Loucy (cell line): ENCODE data around the gene NDE1.
"Not testable (repeated sequence)": the region's sequence is repeated elsewhere in the genome, so short reads cannot be mapped to it uniquely, and the experiment has no call there.

Experiments
- H2AFZ ChIP-seq: fragments of 200-600 bp; sonication (generic); 2 replicates; pipeline ENCODE4 v1.6.0; 2016; ENCODE audit warnings: antibody characterized with exemption, mild to moderate bottlenecking, low read length, moderate library complexity
- H3F3A ChIP-seq: fragments of 200-600 bp; 2 replicates; pipeline ENCODE4 v1.6.0; 2016; ENCODE audit warnings: antibody characterized with exemption, low read depth, mild to moderate bottlenecking
- H3K27me3 ChIP-seq: fragments of 200-600 bp; sonication (generic); 2 replicates; pipeline ENCODE4 v1.6.1; 2014; ENCODE audit warnings: low read length, mild to moderate bottlenecking; ENCODE audit not compliant: insufficient read depth, poor library complexity, severe bottlenecking
- H3K36me3 ChIP-seq: fragments of 200-600 bp; sonication (generic); 2 replicates; pipeline ENCODE4 v1.6.1; 2016; ENCODE audit warnings: low read length; ENCODE audit not compliant: insufficient read depth
- H3K4me1 ChIP-seq: fragments of 200-600 bp; sonication (generic); 2 replicates; pipeline ENCODE4 v1.5.1; 2014; ENCODE audit warnings: low read length, mild to moderate bottlenecking; ENCODE audit not compliant: insufficient read depth, poor library complexity, severe bottlenecking
- H3K4me2 ChIP-seq: fragments of 200-600 bp; sonication (generic); 2 replicates; pipeline ENCODE4 v1.6.0; 2014; ENCODE audit warnings: antibody characterized with exemption, low read length, low read depth, mild to moderate bottlenecking; ENCODE audit not compliant: poor library complexity, severe bottlenecking
- H3K4me3 ChIP-seq: fragments of 200-600 bp; sonication (generic); 2 replicates; pipeline ENCODE4 v1.5.1; 2014; ENCODE audit warnings: low read length, mild to moderate bottlenecking, mixed read lengths; ENCODE audit not compliant: poor library complexity, severe bottlenecking
- H3K79me2 ChIP-seq: fragments of 200-600 bp; sonication (generic); 2 replicates; pipeline ENCODE4 v1.6.1; 2014; ENCODE audit warnings: low read length; ENCODE audit not compliant: insufficient read depth
- H3K9ac ChIP-seq: fragments of 200-600 bp; sonication (generic); 2 replicates; pipeline ENCODE4 v1.6.0; 2014; ENCODE audit warnings: mild to moderate bottlenecking, low read depth, low read length, moderate library complexity; ENCODE audit not compliant: poor library complexity, severe bottlenecking
- H3K9me2 ChIP-seq: fragments of 200-600 bp; sonication (generic); replicated peaks from 2 replicates; pipeline ENCODE4 v1.6.1; 2016; ENCODE audit warnings: low read depth, low read length, mixed read lengths
- H3K9me3 ChIP-seq: fragments of 200-600 bp; sonication (generic); 2 replicates; pipeline ENCODE4 v1.6.1; 2014; ENCODE audit warnings: mild to moderate bottlenecking, antibody characterized with exemption, low read length, low read depth; ENCODE audit not compliant: insufficient read depth
- H4K20me1 ChIP-seq: fragments of 200-600 bp; sonication (generic); 2 replicates; pipeline ENCODE4 v1.6.0; 2014; ENCODE audit warnings: antibody characterized with exemption, low read length, mild to moderate bottlenecking; ENCODE audit not compliant: insufficient read depth, poor library complexity, severe bottlenecking
- EZH2phosphoT487 ChIP-seq: fragments of 200-600 bp; IDR thresholded peaks from 2 replicates; pipeline ENCODE4 v1.6.1; 2018; ENCODE audit warnings: antibody characterized with exemption, mild to moderate bottlenecking, moderate library complexity, borderline replicate concordance
- TF ChIP-seq, protein P1 (sequence below): fragments of 200-600 bp; sonication (generic); conservative IDR thresholded peaks from 2 replicates; pipeline ENCODE4 v1.5.1; 2014; ENCODE audit warnings: mild to moderate bottlenecking, antibody characterized with exemption, low read length

NDE1 gene

GRCh38 chr16:15671530-15672117, 21.6 kb downstream of the NDE1 start:
- H3K9me3 ChIP-seq = no peaks in the 10 kb centered on the region
- H3K27me3 ChIP-seq = no peaks in the 10 kb centered on the region
- TF ChIP-seq, protein P1, sequence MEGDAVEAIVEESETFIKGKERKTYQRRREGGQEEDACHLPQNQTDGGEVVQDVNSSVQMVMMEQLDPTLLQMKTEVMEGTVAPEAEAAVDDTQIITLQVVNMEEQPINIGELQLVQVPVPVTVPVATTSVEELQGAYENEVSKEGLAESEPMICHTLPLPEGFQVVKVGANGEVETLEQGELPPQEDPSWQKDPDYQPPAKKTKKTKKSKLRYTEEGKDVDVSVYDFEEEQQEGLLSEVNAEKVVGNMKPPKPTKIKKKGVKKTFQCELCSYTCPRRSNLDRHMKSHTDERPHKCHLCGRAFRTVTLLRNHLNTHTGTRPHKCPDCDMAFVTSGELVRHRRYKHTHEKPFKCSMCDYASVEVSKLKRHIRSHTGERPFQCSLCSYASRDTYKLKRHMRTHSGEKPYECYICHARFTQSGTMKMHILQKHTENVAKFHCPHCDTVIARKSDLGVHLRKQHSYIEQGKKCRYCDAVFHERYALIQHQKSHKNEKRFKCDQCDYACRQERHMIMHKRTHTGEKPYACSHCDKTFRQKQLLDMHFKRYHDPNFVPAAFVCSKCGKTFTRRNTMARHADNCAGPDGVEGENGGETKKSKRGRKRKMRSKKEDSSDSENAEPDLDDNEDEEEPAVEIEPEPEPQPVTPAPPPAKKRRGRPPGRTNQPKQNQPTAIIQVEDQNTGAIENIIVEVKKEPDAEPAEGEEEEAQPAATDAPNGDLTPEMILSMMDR = no peak
- no peak for TF ChIP-seq EZH2phosphoT487
- H3K9ac ChIP-seq = no peak overlapping the region
- peaks cover 44% of the 10 kb centered on the region; the same call in 1 of the 2 replicates for H3K36me3 ChIP-seq
- H3K4me3 ChIP-seq = no peak overlapping the region
- no peak overlapping the region for H2AFZ ChIP-seq
- no peaks in the 10 kb centered on the region for H4K20me1 ChIP-seq
- no peaks in the 10 kb centered on the region for H3F3A ChIP-seq
- H3K4me1 ChIP-seq = no peaks in the 10 kb centered on the region
- H3K4me2 ChIP-seq = no peak overlapping the region
- no peaks in the 10 kb centered on the region for H3K79me2 ChIP-seq
- no peaks in the 10 kb centered on the region for H3K9me2 ChIP-seq

DNA sequence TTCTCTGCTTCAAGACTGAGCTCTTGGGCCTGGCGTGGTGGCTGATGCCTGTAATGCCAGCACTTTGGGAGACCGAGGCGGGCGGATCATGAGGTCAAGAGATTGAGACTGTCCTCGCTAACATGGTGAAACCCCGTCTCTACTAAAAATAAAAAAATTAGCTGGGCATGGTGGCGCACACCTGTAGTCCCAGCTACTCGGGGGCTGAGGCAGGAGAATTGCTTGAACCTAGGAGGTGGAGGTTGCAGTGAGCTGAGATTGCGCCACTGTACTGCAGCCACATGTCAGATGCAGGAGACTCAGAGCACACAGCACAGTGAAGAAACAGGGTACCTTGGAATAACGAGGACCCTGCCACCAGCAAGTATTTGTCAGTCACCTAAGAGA, 22.1 kb downstream of the NDE1 start:
- not testable (repeated sequence) for H3K9ac ChIP-seq, H3K9me2 ChIP-seq, H3F3A ChIP-seq, H4K20me1 ChIP-seq, H3K27me3 ChIP-seq, H2AFZ ChIP-seq, H3K9me3 ChIP-seq, H3K79me2 ChIP-seq, H3K4me3 ChIP-seq, H3K4me2 ChIP-seq, H3K4me1 ChIP-seq
- H3K36me3 ChIP-seq = peaks cover 44% of the 10 kb centered on the region; the same call in 1 of the 2 replicates

DNA sequence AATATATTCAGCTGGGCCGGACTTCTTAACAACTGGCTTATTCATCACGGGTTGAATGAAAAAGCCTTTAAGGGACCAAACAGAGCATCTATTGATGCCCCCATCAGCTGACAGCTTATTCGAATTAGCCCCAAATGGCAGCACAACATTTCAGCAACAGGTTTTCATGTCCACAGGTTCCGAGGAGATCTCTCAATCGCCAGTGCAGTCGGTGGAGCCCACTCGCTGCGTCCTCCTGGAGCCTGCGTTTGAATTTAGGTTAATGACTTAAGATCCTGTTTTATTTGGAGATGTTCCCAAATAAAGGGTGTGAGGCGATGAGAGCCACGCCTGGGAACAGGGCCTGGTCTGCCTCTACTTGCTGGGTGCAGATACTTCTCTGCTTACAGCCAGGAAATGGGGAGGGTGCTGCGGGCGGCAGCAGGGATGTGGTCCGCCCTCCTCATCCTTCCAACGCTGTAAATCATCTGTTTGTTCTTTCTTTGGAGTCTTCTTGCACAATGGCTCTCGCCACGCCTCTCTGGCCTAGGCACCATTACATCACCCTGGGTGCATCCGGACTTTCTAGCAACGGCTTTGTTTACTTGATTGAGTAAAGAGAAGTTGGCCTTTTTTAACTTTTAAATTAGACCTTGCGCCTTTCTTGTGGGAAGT, 22.6 kb downstream of the NDE1 start:
- no peak overlapping the region for H3K9ac ChIP-seq
- H3K4me3 ChIP-seq = no peak overlapping the region
- no peaks in the 10 kb centered on the region for H3K27me3 ChIP-seq
- H3K79me2 ChIP-seq = no peaks in the 10 kb centered on the region
- no peaks in the 10 kb centered on the region for H3F3A ChIP-seq
- H4K20me1 ChIP-seq = no peaks in the 10 kb centered on the region
- H3K36me3 ChIP-seq = peaks cover 44% of the 10 kb centered on the region; the same call in 1 of the 2 replicates
- no peak for TF ChIP-seq EZH2phosphoT487
- TF ChIP-seq, protein P1 = no peak
- H3K9me2 ChIP-seq = no peaks in the 10 kb centered on the region
- no peaks in the 10 kb centered on the region for H3K4me1 ChIP-seq
- no peak overlapping the region for H3K4me2 ChIP-seq
- no peak overlapping the region for H2AFZ ChIP-seq
- no peaks in the 10 kb centered on the region for H3K9me3 ChIP-seq

DNA sequence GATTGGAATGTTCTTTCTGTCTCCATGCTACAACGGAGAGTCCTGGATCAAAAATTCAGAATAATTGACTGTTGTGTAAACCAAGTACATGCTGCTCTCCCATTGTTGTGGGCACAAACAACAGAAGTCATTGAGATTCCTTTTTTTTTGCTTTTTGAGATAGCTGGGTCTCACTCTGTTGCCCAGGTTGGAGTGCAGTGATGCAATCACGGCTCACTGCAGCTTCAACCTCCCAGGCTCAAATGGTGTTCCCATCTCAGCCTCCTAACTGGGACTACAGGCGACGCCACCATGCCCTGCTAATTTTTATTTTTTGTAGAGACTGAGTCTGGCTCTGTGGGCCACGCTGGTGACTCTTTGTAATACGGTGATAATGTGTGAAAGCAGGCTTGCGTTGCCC, 24.5 kb downstream of the NDE1 start:
- H2AFZ ChIP-seq = no peak overlapping the region
- H3K9me3 ChIP-seq = no peaks in the 10 kb centered on the region
- no peaks in the 10 kb centered on the region for H3F3A ChIP-seq
- TF ChIP-seq, protein P1 = no peak
- no peak for TF ChIP-seq EZH2phosphoT487
- no peaks in the 10 kb centered on the region for H3K79me2 ChIP-seq
- H3K27me3 ChIP-seq = no peaks in the 10 kb centered on the region
- no peaks in the 10 kb centered on the region for H4K20me1 ChIP-seq
- no peak overlapping the region for H3K4me2 ChIP-seq
- no peaks in the 10 kb centered on the region for H3K9me2 ChIP-seq
- no peak overlapping the region for H3K4me3 ChIP-seq
- H3K36me3 ChIP-seq = peaks cover 43% of the 10 kb centered on the region; the same call in 1 of the 2 replicates
- no peaks in the 10 kb centered on the region for H3K4me1 ChIP-seq
- H3K9ac ChIP-seq = no peak overlapping the region
